ENCODE results near the gene CDH13. TPM values are rescaled to one million over a fixed set of nuclear protein-coding genes. Genes with fewer than 3 reads are reported as not detected.

Gene CDH13
- polyA plus RNA-seq, 3 donors, result 8.2 to 11.2 (median 10.3) TPM

- DNase-seq, result no peak
Observed at GRCh38 chr16:83743241-83743640, 1116.5 kb downstream of the CDH13 start.

- DNase-seq, result no peak
Observed at GRCh38 chr16:83743720-83744119, 1117.0 kb downstream of the CDH13 start.

GRCh38 chr16:83744441-83744981, 1117.7 kb downstream of the CDH13 start:
- DNase-seq, result peak; percentile 20

- DNase-seq, result no peak
Observed at GRCh38 chr16:83746611-83747010, 1119.8 kb downstream of the CDH13 start.

GRCh38 chr16:83747936-83748335, 1121.2 kb downstream of the CDH13 start:
- DNase-seq, result no peak

GRCh38 chr16:83755391-83755790, 1128.6 kb downstream of the CDH13 start:
- DNase-seq, result no peak

GRCh38 chr16:83762141-83762991, 1135.6 kb downstream of the CDH13 start:
- no peak for DNase-seq

GRCh38 chr16:83762992-83763358, 1136.2 kb downstream of the CDH13 start:
- no peak for DNase-seq

GRCh38 chr16:83768986-83769385, 1142.2 kb downstream of the CDH13 start:
- no peak for DNase-seq

GRCh38 chr16:83769397-83770008, 1142.7 kb downstream of the CDH13 start:
- no peak for DNase-seq

GRCh38 chr16:83771306-83771942, 1144.7 kb downstream of the CDH13 start:
- no peak for DNase-seq

- DNase-seq, result no peak
Observed at GRCh38 chr16:83772806-83773205, 1146.0 kb downstream of the CDH13 start.

- no peak for DNase-seq
Observed at GRCh38 chr16:83774066-83774465, 1147.3 kb downstream of the CDH13 start.

GRCh38 chr16:83776944-83777343, 1150.2 kb downstream of the CDH13 start:
- DNase-seq, result no peak

GRCh38 chr16:83779886-83780285, 1153.1 kb downstream of the CDH13 start:
- peak; percentile 19 for DNase-seq

GRCh38 chr16:83785455-83785854, 1158.7 kb downstream of the CDH13 start:
- no peak for DNase-seq

GRCh38 chr16:83789642-83790401, 1163.1 kb downstream of the CDH13 start:
- no peak for DNase-seq

- DNase-seq, result no peak
Observed at GRCh38 chr16:83791916-83792315, 1165.1 kb downstream of the CDH13 start.

GRCh38 chr16:83792391-83792790, 1165.6 kb downstream of the CDH13 start:
- DNase-seq, result no peak

- DNase-seq, result no peak
Observed at GRCh38 chr16:83793179-83793578, 1166.4 kb downstream of the CDH13 start.

GRCh38 chr16:83794860-83795554, 1168.2 kb downstream of the CDH13 start:
- no peak for DNase-seq
